IPS DF 19.7 (cell line): Measurements from ENCODE around the gene AMMECR1.

ENCODE experiments used
- DNase-seq: peaks from one replicate; pipeline ENCODE4 v3.0.0-alpha.2; 2013; ENCODE audit warnings: low read depth, low spot score

AMMECR1 gene

DNA sequence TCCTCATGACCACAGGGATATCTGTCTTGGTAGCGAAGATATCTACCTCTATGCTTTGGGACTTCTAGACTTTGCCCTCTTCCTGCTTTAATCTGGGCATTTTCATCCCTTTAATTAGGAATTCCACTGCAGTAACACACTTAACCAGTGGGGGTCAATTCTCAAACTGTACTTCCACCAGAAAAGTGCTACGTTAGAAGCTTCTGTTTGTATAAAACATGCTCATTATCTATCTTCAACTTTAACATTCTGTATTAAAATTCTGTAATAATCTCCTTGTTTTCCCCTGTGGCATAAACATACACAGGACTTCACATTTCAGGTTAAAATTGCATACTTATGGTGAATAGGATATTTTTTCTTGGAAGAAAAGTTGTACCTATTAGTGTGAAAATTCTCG, 105.6 kb downstream of the AMMECR1 start:
- no peak for DNase-seq

DNA sequence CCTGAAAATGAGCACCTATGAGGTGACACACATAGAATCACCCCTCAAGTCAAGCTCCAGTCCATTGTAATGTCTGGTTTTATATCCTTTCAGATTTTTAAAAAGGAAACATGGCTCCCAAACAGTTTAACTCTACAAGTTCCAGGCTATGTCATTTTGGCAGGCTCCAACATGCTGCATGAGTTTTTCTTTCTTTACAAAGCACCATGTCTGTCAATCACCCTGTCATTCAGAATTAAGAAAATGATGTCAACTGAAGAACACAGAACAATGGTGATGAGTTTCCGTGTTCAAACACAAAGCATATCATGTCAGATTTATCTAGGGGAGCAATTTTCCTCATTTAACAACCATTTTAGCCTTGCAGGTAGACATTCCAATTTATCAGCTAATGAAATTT, 106.5 kb downstream of the AMMECR1 start:
- no peak for DNase-seq

DNA sequence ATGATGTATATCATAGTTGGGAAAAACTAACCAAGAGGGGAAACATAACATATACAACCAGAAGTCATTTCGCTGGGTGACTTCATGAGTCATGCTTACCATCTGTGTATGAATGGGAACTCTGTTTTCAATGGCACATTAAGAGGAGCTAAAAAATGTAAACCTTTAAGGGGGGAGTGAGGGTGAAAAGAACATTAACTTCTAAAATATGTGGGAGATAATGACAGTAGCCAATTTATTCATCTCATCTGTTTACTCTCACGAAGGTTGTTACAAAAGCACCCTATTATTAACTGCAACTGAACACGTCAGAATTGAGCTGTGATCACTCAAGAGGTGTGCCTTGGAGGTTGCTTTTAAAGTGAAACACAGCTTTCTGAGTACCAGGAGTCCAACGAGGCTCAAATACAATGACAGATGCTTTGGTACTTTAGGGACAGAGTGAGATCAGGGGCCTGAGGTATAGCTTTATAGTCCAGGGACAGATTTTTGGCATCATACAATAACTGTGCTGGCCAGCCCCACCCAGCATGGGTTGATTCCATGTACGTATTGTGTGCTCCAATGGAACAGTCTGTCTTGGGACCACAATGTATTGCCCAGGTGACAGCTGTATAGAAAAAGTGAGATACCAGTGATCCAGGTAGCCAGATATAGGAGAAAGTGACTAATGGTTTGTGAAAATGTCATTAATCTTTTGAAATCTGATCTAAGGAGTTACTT, 107.3 kb downstream of the AMMECR1 start:
- DNase-seq: no peak

DNA sequence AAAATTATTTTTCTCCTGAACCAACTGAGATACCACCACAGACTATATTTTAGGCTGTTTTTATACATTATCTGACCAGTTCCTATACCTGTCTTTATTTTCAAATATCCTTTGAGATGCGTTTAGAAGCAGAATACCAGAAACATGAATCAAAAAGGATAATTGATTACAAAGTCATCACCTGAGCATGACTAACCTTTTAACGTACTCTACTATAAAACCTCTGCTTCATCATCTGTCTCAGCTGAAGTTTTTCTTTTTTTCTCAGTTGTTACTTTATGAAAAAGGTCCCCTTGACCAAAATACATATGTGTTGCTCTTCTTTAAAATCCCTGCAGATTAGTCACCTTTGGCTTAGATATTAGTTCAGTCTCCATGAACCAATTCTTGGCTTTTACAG, 109.8 kb downstream of the AMMECR1 start:
- no peak for DNase-seq

DNA sequence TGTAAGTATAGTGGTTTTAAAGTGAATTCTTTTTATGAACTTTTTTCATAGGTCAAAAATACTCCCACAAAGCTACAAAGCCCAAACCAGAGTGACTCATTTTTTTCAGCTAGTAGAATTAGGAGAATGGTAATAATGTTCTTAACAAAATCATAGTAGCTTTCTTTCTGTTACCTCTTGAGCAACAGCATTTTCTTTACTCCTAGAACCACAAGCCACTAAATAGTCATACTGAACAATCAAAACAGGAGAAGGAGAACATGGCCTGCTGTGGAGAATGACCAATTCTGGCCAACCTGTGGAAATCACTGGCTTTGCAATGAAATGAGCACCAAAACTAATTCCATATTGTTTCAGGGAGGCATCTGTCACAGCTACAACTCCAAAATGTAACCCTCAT, 112.9 kb downstream of the AMMECR1 start:
- DNase-seq: no peak

DNA sequence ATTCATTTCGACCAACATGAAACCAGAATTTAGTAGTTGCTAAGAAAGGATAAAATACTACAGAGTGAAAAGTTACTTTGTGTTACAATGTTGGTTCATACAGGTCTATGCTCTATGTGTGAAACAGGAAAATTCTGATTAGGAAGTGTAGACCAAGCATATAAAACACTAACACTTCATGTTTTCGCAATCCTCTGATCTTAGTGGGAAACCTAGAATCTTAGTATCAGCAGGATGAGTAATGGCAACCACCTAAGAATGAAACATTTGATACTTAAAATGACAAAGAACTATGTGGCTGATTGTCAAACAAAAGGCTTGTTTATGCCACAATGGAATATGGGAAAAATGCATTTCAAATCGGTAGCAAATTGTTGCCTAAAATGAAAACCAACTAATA, 116.1 kb downstream of the AMMECR1 start:
- no peak for DNase-seq

DNA sequence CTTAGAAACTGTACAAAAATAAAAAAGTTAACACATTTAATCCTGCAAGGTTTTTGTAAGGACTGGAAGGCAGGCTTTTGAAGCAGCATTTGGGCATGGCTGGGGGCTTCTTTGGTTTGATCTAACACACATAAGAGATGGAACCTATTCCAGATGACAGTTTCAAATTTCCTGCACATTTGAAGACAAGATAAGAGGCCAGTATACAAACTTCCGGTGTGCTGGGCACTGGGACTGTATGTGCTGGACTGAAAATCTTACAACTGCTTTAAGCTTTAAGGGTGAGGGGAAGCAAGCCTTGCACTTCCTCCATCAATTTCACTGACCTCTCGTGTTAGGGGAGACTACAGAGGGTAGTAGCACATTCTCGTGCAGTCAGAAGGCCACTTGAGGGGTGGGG, 122.9 kb downstream of the AMMECR1 start:
- no peak for DNase-seq

DNA sequence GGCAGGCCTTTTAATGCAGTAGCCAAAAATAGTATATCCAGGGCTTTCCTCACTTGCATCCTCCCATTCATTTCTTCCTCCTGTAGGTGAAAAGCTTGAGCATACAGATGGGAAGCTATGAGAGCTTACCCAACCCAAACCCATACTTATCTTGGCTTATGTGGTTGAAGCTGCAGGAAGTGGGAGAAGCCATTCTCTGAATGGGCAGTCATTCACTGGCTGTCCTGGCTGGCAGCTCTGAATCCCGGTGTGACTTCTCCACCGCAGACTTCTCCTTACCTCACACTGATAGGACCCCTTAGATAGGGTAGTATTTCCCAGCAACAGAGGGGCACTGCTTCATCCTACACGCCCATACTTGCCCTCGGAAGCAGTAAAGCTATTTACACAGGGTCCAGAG, 125.4 kb downstream of the AMMECR1 start:
- no peak for DNase-seq

DNA sequence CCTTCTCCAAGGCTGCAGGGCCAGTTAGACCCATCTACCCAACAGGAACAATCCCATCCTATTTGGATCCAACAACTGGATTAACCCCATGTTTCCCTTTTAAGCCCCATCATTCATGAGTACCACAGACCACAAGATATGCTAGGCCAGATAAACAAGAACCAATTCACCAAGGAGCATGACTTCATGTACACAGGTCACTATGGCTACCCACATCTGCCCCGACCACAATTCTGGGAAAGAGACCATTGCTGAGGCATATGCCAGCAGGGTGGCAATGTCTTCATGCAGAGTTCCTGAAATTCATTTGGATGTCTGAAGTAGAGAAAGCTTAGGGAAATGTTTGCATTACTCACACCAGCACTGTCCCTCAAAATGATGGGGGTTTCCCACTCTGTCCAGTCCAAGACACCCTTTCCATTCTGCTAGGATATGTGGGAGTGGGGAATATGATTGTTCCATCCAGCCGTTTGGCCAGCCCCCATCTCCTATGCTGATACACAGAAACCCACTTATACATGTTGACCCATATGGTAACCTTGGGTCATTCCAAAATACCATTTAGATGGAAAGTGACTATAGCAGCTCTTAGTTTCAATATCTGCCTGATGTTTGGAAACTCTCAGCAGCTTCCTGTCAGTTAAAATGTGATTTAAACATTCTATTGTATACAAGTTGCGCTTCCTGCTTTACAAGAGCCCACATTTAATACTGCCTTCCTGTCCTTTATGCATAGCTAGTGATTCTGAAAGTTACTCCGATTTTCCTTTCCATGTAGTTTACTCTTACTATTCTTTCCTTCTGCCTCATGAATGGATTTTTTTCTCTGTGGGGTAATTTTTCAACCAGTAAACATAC, 129.0 kb downstream of the AMMECR1 start:
- DNase-seq: no peak

DNA sequence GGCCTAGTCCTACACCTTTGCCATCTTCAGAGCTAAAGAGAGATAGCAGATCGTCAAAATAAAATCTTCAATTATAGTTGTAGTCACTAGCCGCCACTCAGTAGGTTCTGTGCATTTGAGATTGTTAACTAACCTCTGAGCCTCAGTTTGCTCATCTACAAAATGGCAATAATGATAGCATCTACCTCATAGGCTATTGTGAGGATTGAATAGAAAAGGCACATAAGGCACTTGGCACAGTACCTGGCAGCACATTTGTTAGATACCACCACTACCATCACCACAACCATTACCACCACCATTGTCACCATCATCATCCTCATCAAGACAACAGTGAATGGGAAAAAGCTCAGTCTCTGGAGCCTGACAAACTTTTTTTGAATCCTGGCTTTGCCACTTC, 134.6 kb downstream of the AMMECR1 start:
- no peak for DNase-seq

DNA sequence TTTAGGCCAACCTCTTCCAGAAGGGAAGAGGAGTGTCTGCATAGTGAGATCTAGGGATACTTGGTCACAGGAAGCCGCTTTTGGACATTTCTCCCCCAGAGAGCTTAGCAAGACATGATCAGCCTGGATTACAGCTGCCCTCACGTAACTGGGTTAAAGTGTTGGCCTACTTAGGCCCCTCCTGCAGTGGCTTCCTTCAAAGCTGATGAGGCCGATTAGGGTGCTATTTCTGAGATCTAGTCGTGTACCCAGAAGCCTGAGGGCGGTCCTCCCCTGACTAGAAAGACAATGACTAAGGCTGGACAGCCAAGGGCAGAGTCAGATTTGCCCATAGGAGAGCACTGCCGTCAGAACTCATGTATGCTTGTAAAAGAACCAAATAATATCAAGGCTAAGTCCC, 135.0 kb downstream of the AMMECR1 start:
- DNase-seq: no peak

DNA sequence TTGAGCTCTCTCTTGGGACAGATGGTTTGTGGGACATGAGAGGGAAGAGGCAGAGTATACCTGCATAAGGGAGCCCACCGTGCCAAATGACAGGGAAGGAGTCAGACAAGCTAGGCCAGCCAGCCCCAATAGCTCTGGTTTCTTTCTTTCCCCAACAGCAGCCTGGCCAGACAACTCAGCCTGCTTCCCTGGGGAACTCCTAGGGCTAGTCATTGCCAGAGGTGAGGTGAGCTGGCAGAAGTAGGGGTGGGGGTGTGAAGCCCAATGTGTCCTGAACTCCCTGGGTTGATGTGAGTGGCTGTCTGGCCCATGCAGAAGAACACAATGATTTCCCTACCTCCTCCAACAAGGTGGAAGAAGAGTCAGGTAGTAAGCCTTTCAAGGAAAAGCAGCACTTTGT, 135.5 kb downstream of the AMMECR1 start:
- DNase-seq: no peak

DNA sequence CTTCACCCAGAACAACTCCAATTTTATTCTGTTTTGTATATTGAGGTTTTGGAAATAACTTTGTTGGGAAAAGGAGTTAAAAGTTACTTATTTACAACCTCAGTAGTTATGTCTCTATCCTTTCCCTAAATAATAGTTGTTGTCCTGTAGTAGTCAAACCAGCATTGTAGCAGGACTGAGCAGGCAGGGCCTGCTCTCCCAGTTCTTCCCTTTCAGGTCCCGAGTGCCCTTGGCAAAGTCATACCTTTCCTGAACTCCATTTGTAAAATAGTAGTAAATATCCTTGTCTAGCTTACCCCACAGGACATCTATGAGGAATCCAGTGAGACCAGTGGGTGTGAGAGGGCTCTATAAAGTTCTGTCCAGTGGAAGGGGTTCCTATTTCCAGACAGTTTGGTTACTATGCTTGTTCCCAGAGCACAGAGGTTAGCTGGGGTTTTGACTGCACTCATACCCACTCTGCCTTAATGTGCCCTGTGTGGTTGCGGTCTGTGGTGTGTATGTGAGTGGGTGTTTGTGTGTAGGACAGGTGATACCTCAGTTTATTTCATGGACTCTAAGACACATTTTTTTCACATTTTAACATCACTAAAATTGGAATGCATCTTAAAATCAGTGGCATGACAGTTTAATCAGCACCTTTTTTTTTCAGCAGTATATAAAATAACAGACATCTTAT, 136.3 kb downstream of the AMMECR1 start:
- DNase-seq: no peak

DNA sequence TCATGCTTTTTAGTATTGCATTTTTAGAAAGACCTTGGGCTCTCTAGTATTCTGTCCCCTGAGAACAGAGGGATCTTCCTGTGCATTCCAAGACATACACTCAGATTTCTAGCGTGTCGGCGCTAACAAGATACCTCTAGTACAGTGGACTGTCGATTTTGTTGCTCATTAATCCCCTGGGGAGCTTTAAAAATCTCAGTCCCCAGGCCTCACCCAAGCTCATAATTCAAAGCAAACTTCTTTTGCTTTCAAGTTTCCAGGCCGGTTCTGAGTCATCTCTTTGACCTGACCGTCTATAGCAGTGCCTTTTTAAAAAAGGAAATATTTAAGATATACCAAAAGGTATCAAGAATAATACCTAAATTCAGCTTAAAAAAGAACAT, 137.0 kb downstream of the AMMECR1 start:
- DNase-seq: no peak

DNA sequence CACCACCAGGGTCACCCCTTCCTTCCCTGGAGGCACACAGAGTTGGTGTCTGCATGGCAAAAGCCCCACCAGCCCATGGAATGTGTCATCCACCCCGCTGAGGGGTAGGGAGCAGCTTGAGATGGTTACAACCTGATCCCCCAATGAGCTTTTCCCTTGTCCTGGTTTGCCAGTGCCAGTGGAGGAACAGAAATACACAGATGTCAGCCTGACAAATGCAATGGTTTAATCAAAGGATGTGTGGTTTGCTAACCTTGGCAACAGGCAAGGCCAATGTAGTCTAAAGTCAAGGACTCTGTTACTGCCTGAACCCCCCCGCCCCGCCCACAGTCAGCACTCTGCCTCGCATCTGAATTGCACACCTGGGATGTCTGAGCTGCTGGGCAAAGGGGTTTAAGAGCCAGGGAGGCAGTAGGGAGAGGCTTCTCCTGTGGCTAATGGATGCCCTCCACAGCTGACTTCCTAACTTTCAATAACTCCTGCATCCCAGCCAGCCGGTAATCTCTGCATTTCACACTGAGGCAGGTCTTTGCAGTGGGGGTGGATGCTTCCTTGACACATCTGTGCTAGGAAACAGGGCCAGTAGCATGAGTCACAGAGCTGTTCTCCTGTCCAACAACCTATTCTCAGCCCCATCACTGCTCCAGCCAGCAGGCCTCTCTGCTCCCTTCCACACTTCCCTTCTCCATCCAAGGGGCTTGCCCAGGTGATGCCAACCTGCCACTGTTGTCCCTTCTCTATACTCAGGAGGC, 137.5 kb downstream of the AMMECR1 start:
- no peak for DNase-seq

DNA sequence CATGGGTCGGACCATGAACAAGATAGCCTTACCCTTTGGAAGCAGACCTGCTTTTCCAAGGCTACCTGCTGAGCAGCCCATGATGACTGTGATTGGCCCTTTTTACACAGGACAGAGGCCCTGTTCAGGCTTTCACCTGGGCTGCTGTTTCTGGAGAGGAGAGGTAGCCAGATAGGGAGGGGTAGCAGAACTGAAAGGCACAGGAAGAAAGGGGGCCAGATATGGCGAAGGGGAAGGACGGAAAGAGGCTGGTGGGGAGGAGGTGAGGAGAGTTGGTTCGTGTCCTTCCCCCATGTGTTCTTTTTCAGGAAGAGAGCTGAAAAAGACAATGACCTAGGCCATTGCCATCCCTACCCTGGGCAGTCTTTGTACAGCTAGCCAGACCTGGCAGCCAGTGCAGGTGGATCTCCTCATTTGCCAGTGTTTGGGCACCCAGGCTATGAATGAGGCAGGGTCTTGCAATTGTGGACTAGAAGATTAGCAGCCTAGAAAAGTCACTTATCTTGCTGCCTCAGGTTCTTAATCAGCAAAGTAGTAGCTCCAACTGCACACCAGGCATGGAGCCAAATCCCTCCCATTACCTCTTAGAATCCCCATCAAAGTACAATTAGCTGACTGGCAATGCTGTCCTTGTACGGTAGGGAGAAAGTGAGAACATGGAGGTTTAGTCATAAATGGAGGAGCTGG, 139.6 kb downstream of the AMMECR1 start:
- DNase-seq: no peak

DNA sequence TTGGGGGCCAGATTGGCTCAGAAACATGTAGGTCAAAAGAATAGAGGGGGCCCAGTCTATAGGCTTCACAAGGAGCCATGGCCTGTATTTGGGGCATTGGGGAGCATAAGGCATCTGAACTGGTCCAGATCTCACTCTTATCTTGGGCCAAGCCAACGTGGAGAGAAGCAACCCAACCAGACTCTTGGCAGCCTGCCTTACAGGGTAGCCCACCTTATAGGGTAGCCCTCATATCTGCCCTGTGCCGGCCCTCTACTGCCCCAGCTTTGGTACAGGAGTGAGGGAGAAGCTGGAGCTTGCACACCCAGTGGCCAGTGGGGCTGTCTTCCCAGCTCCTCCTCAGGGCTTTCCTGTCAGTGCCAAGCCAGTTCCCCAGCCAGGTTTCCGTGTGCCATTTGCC, 142.2 kb downstream of the AMMECR1 start:
- DNase-seq: no peak

DNA sequence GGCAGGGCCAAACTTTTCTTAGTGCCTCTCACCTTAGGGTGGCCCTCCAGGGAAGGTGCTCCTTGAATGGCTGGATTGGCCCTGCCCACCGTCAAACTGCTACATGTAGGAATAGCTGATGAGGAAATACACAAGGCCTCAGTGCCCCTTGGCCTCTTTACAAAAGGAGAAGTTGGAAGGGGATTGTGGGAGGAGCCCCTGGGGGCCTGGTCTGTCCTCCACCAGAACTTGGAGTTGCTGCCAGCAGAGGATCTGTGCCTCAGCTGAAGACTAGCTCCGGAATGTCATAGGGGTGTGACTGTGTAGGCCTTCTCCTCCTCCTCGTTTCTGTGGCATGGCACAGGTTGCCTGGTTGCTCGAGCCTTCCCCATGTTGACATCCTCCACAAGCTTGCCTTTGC, 142.7 kb downstream of the AMMECR1 start:
- DNase-seq: no peak

DNA sequence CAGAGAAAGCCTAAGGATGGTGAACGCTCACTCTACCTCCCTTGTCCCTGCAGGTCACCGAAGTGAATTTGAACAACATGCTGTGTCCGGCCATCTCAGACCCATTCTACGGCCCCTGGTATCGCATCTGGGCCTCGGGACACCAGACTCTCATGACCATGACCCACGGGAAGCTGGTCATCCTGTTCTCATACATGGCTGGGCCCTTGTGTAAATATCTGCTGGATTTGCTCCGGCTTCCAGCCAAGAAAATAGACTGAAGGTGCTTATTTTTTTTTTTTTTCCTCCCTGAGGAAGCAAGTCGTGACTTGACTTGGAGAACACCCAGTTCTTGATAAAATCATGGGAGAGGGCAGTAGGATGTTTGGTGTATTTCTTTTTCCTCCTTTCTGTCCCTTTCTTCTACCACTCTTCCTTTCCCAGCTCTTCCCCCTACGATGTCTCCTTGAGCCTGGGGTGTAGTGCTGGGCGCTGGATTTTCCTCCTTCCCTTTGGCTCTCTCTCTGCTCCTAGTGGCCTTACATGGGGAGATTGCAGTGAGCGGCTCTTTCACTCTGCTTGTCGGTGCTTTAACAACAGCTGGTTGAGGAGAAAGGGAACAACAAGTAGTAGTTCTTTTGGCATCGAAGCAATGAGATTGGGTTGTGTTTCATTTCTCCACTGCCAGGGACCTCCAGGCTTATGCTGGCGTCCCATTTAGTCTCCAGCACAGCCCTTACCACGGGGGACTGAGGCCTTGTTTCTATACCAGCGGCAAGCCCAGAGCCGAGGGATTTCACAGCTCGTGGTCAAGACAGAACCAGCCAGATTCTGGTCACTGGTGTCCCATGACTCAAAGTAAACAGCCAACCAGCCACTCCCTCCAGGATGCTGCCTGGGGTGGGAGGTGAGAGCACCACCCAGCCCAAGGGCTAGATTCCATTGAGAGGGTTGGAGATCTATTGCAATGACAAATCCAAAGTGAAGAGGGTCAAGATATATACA, 144.4 kb downstream of the AMMECR1 start:
- no peak for DNase-seq

DNA sequence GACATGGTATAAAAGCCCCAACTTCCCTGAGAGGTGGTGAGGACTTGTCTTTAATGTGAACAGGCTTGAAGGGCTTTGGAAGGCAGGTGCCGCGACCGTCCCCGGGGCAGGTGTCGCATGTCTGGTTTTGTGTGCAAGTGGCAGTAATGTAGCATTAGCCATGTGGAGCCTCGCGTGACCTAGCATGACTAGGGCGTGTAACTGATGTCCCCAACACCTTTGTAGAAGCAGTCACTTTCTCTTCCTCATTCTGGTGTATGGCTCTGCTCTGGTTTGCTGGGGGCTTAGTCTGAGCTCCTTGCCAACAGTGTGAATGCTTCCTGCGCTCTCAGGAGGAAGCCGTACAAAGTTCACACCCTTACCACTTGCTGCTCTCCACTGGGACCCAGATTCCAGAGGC, 145.7 kb downstream of the AMMECR1 start:
- no peak for DNase-seq
